ENCODE data around the gene PLVAP.

GRCh38 chr19:17312189-17313113, 64.7 kb downstream of the PLVAP start:
- TF ChIP-seq TAF1 (IDR thresholded peaks at IDR 0.05; ENCODE audit: borderline replicate concordance, insufficient read depth, low read length) = no peak
- TF ChIP-seq SIN3A (IDR thresholded peaks at IDR 0.05; ENCODE audit: borderline replicate concordance, insufficient read depth, low read length) = no peak
- TF ChIP-seq REST (IDR thresholded peaks at IDR 0.05; ENCODE audit: insufficient read depth in 1 of 2, low read depth in 2 of 2, low read length in 2 of 2) = no peak
- TF ChIP-seq POLR2AphosphoS5 (IDR thresholded peaks at IDR 0.05; ENCODE audit: low read depth, low read length) = no peak
- TF ChIP-seq FOXP2 (optimal IDR thresholded peaks at IDR 0.05; ENCODE audit: borderline replicate concordance, extremely low read depth, extremely low read length, insufficient read depth) = no peak
